Kidney capillary endothelial cell (primary cell): ENCODE results near the gene CARD14.
"Not testable (repeated sequence)": the region's sequence is repeated elsewhere in the genome, so short reads cannot be mapped to it uniquely, and the experiment has no call there.

Experiments
- DNase-seq: peaks from one replicate; pipeline ENCODE4 v3.0.0-alpha.2; 2018; ENCODE audit warnings: low spot score

The CARD14 gene

DNA sequence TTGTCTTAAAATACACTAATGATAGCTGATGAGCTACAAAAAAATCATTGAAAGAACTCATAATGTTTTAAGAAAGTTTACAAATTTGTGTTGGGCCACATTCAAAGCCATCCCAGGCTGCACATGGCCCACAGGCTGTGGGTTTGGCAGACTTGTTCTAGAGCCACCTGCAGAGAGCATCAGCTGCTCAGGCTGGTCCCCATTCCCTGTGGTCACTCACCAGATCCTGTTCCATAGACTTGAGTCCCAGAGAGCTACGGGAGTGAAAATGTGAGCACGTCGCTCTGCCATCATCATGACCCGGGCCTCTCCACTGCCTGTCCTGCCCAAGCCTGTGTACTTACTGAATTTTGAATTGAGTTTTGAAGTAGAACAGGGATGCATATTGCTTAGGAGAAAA is 57.3 kb downstream of the CARD14 start:
- no peak for DNase-seq

DNA sequence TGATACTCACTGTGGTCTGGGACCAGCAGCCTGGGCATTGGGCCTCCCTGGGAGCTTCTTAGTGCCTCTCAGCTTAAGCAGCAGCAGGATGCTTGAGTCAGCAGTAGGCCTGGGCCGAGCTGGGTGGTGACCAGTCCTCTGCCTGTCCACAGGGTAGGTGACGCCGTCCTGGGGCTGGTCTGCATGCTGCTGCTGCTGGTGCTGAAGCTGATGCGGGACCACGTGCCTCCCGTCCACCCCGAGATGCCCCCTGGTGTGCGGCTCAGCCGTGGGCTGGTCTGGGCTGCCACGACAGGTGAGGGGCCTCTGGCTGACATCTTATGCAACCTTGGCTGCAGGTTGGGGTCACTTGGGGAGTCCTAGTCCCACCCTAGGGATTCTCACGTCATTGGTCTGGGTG is 57.8 kb downstream of the CARD14 start:
- no peak for DNase-seq

DNA sequence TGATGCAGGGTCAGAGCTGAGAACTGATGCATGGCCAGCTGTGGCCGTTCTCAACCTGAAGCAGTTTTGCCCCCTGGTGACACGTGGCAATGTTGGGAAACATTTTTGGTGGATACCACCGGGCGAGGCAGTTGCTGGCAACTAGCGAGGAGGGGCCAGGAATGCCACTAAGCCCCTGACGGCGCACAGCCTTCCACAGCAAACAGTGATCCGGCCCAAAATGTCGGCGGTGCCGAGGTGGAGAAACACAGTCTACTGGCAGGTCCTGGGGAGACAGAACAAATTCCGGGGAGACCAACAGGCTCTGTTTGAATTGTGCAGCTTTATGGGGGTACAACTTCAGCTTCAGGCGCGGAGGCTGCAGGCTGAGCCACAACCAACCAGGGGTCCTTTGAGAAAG is 58.6 kb downstream of the CARD14 start:
- DNase-seq: no peak

DNA sequence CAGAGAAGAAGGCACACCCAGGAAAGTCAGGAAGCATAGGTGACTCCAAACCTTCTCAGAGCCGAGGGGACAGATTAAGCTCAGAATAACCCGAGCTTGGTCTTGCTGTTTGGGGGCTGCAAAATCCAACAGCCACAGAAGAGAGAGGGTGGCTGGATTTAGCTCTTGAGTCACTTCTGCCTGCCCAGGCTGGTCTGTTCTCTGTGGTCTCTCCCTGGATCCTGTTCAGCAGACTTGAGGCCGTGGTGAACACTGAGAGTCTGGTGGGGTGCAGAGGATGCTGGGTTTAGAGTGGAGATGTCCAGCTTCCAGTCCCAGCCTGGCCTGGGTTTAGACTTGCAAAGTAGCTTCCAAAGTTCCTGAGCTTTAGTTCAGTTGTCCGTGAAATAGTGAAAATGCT is 59.2 kb downstream of the CARD14 start:
- no peak for DNase-seq

DNA sequence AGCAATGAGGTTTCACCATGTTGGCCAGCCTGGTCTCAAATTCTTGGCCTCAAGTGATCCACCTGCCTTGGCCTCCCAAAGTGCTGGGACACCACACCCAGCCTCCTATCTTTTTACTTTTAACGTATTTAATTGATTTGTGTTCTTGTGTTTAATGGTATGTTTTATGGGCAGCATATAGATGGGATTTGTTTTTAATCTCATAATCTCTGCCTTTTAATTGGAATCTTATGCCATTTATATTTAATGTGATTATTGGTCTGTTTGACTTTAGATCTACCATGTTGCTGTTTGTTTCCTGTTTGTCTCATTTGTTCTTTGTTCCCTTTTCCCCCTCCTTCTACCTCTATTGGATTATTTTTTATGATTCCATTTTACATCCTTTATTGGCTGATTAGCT is 62.6 kb downstream of the CARD14 start:
- no peak for DNase-seq

DNA sequence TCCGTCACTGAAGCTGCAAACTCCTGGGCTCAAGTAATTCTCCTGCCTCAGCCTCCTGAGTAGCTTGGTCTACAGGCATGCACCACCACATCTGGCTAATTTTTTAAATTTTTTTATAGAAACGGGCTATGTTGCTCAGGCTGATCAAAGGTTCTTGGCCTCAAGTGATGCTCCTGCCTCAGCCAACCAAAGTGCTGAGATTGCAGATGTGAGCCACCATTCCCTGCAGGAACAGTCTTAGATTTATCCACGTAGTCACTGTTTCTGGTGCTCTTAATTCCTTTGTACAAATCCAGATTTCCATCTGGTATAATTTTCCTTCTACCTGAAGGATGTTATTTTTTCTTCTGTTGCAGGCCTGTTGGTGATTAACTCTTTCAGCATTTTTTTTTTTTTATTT is 63.4 kb downstream of the CARD14 start:
- DNase-seq: no peak

DNA sequence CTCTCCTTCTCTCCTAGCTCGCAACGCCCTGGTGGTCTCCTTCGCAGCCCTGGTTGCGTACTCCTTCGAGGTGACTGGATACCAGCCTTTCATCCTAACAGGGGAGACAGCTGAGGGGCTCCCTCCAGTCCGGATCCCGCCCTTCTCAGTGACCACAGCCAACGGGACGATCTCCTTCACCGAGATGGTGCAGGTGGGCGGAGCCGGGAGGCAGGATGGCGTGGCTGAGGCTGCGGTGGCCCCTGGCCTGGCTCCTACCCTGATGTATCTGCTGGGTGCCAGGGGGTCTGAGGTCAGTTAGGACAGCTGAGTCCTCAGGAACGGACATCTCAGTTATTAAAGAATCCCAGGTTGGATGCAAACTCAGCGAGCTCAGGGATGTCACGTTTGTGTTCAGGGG is 67.1 kb downstream of the CARD14 start:
- DNase-seq: no peak

DNA sequence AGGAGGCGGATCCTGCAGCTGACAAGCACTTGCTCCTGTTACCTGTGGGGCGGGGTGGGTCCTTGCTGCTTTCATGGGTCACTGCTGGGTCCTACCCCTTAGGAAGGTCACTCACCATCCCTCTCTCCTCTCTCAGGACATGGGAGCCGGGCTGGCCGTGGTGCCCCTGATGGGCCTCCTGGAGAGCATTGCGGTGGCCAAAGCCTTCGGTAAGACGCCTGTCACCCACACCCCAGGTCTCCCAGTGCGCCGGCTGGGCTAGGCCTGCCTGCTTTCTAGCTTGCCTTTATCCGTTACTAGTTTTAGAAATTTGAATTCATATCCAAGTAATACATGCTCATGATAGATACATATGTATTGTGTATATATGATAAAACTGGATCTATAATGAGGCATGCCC is 67.6 kb downstream of the CARD14 start:
- DNase-seq: no peak

DNA sequence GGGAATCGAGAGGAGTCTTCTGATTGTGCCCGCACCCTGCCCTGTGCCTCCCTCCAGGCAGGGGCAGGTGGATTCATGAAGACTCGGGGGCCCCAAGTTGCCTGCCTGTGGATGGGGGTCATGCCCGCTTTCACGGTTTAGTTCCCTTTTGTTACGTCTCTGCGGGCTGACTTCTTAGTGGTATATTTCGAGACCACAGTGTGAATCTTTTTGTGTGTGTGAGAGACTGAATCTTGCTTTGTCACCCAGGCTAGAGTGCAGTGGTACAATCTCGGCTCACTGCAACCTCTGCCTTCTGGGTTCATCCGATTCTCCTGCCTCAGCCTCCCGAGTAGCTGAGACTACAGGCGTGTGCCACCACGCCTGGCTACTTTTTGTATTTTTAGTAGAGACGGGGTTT is 72.7 kb downstream of the CARD14 start:
- DNase-seq: no peak

DNA sequence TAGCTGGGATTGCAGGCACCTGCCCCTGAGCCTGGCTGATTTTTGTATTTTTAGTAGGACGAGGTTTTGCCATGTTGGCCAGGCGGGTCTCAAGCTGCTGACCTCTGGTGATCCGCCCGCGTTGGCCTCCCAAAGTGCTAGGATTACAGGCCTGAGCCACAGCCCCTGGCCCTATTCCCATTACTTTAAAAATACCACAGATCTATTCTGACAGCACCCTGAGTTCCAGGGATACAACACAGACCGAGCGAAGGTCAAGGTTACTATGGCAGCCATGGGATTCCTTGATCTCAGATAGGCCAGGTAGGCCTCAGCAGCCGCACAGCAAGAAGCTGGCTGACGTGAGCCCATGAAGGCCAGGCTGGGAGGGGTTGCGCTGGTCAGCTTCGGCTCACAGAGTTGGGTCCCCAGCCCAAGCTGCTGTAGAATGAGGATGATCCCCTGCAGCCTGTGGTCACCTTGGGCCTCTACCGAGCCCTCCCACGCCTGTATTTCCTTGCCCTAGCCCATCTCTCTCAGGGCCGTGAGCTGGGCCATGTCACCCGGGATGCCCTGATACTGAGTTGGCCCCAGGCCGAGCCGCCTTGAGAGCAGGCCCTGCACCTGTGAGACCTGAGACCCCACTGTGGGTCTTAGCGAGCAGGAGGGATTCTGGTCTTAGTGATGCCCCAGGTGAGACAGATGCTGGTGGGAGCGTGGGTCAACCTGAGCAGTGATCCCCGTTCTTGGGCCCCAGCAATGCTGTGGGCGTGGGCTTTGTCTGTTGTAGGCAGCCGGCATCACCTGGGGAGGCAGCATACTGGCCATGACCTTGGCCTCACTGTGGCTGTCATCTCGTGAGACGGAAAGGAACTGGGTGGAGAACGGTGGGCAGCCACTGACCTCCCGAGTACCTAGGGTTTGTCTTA is 74.0 kb downstream of the CARD14 start:
- DNase-seq: no peak

DNA sequence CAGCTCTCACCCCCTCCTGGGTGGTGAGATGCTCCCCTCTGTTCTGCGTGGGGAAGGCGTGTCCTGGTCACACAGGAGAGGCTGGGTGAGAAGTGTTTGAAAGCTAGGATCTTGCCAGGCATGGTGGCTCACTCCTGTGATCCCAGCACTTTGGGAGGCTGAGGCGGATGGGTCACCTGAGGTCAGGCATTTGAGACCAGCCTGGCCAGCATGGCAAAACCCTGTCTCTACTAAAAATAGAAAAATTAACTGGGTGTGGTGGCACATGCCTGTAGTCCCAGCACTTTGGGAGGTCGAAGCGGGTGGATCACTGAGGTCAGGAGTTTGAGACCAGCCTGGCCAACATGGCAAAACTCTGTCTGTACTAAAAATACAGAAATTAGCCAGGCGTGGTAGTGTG is 74.6 kb downstream of the CARD14 start:
- DNase-seq: not testable (repeated sequence)

DNA sequence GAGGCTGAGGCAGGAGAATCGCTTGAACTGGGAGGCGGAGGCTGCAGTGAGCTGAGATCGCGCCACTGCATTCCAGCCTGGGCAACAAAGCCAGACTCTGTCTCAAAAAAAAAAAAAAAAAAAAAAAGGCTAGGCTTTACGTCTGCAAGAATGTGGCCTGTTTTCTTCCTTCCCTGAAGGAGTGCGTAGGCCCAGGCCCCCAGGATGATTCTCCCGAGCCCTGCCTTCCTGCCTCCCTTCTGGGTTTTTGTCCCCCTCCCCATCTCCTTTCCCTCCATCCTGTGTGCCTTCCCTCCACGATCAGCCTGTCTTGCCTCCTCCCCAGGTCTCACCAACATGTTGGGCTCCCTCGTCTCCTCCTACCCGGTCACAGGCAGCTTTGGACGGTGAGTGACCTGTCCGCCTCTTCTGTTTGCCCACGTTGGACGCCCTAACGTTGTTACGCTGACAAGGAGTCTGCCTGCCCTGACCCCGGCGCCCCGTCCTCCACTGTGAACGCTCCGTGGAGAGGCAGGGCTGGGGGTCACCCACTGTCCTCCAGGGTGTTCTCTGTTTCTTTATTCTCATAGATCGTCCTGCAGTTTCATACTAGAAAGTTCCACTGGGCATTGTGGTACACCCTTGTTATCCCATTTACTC is 75.2 kb downstream of the CARD14 start:
- no peak for DNase-seq

DNA sequence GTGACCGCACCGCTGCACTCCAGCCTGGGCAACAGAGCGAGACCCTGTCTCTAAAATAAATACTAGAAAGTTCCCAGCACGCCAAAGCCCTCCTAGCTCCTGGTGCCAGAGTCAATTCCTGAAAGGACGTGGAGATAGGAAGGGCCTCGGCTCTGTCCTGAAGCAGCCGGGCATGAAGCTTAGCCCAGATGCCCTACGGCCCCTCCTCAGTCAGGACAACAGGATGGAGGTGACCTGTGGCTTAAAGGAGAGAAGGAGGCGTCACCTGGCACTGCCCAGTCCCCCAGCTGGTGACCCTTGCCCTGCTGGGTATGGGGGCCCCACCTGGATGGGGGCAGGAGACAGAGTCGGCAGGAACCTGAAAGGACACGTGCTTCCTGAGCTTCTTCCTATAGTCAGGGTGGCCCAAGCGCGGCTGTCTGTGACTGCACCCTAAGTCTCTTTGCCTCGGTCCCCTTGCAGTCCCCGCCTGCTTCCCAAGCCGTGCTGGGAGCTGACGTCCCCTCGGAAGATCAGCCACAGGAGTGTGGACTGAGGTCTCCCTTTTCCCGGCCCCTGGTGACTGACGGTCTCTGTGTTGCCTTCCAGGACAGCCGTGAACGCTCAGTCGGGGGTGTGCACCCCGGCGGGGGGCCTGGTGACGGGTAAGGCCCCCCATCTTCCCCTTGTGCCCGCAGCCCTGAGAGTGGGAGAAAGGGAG is 75.9 kb downstream of the CARD14 start:
- no peak for DNase-seq

DNA sequence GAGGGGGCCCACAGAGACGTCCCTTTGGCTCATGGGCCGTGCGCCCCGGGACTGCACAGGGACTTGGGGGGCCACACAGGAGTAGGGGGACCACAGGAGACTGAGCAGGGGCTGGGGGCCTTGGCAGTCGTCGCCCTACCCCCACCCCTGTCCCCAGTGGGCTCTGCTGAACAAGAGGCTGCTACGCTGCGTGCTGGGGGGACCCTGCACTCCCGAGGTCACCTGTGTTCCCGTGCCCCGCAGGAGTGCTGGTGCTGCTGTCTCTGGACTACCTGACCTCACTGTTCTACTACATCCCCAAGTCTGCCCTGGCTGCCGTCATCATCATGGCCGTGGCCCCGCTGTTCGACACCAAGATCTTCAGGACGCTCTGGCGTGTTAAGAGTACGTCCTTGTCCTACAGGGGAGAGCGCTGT is 76.4 kb downstream of the CARD14 start:
- DNase-seq: no peak

DNA sequence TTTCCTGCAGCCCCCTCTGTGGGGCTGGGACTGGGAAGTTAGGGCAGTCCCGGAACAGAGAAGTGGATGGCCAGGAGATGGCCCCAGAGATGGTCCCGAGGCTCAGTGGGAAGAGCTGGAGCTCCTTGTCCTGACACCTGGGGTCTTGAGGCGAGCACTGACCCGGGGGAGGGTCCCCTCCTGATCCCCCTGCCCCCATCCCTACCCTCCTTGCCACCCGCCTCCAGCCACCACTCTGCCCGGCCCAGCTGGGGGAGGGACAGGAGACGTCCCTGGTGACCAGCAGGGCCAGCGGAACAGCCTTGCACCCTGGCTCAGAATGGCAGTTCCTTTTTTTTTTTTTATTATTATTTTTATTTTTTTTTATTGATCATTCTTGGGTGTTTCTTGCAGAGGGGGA is 76.9 kb downstream of the CARD14 start:
- no peak for DNase-seq

DNA sequence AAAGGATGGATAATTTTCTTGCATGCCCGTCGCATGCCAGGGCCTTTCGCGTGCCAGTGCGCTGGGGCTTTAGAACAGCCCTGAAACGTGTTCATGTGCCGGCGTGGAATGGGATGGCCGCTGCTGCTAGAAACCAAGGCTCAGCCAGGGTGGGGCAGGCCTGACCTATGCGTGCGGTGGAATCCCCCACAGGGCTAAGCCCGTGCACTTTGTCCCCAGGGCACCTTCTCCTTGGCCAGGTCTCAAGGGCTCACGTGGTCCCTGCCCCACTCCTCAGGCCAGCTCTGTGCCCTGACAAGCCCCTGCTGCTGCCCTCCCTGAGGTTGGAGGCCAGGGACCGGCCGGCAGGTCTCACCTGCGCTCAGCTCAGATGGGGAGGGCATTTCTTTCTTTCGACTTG is 77.7 kb downstream of the CARD14 start:
- no peak for DNase-seq

DNA sequence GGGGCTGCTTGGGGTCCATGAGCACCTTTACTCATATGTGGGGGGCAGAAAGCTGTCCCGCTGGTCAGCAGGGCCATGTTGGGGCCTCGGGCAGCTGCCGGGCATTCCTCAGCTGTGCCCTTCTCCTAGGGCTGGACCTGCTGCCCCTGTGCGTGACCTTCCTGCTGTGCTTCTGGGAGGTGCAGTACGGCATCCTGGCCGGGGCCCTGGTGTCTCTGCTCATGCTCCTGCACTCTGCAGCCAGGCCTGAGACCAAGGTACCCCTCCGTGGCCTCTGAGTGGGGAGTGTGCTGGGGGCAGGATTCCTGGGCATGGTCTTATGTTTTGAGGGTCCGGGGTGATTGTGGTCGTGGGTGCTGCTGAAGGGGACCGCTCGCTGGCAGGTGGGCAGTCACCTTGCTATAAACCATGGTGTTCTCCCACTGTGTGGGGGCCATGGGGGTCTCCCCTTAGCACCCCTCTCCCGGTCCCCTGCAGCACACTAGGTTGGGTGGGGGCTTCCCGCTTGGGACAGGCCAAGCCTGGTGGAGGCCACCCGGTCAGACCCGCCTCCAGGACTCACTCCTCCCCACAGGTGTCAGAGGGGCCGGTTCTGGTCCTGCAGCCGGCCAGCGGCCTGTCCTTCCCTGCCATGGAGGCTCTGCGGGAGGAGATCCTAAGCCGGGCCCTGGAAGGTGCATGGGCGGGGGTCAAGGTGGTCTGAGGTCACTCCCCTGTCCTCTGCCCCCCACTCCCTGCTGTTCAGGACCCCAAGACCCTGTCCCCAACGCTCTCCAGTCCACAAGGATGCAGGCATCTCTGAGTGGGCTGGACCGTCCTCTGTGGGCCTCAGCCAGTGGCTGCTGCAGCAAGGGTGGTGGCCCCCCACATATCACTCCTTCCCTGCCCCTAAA is 78.4 kb downstream of the CARD14 start:
- DNase-seq: no peak

DNA sequence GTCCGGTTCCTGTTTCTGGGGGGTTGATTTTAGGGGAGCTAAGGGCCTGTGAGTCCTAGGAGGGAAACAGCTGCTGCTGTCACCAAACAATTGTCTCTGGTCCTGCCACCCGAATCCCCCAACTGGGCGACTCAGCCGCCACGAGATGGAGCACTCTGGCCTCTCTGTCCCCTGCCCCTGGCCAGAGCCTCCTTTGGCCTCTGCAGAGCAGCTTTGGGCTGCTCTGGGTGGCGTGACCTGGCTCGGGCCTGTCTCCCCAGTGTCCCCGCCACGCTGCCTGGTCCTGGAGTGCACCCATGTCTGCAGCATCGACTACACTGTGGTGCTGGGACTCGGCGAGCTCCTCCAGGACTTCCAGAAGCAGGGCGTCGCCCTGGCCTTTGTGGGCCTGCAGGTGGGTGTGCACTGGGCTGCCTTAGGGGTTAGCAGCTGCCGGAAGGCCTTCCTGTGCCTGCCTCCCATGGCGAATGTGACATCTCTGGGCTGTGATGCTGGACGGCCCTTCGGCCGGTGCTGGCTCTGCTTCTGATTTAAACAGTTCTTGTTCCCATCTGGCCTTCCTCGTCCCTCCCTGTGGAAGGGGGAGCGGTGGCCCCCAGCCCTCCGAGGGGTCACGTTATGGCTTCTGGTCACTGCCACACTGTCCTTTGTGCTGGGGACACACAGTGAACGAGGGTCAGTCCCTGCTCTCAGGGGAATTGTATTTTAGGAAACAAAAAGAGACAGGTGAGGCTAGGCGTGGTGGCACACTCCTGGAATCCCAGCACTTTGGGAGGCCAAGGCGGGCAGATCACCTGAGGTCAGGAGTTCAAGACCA is 79.3 kb downstream of the CARD14 start:
- no peak for DNase-seq

DNA sequence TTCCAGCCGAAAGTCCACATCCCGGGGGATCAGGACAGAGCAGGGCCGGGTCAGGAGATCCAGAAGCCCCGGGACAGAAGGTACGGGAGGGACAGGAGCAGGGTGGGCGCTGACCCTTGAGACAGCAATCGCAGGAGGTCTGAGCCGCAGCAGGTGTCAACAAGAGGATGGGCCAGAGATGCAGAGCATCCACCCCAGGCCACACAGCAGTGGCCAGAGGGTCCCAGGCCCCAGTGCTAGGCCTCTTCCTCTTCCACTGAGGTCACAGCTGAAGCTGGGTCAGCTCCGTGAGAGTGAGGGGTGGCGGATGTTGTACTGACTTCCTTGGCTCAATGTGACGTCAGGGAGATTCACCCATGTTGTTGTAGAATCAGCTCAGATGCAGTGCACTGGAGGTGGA is 82.1 kb downstream of the CARD14 start:
- DNase-seq: no peak

DNA sequence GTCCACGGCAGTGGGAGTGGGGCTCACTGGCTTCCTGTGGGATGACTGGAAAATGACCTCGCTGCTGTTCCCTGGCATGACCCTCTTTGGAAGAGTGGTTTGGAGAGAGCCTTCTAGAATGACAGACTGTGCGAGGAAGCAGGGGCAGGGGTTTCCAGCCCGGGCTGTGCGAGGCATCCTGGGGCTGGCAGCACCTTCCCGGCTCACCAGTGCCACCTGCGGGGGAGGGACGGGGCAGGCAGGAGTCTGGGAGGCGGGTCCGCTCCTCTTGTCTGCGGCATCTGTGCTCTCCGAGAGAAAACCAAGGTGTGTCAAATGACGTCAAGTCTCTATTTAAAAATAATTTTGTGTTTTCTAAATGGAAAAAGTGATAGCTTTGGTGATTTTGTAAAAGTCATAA is 83.0 kb downstream of the CARD14 start:
- no peak for DNase-seq
